Measurements from ENCODE around the gene SRL.

DNA sequence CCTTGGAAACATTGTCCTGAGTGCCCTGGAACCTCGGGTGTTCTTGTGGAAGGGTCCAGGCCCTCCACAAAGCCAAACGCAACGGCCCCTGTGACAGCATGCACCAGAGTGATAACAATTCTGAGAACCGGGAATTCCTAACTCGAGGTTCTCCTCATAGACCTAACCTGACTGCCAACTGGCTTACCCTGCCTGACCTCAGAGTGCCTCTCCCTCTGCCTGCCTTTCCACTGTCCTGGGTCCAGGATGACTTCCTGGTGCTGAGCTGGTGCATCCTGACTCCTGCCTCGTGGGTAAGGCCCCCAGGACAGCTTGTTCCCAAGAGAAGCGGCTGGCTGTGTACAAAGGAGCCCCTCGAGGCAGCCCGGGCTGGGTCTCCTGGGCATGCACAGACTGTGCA is 51.8 kb downstream of the SRL start:
- TF ChIP-seq, protein P1, sequence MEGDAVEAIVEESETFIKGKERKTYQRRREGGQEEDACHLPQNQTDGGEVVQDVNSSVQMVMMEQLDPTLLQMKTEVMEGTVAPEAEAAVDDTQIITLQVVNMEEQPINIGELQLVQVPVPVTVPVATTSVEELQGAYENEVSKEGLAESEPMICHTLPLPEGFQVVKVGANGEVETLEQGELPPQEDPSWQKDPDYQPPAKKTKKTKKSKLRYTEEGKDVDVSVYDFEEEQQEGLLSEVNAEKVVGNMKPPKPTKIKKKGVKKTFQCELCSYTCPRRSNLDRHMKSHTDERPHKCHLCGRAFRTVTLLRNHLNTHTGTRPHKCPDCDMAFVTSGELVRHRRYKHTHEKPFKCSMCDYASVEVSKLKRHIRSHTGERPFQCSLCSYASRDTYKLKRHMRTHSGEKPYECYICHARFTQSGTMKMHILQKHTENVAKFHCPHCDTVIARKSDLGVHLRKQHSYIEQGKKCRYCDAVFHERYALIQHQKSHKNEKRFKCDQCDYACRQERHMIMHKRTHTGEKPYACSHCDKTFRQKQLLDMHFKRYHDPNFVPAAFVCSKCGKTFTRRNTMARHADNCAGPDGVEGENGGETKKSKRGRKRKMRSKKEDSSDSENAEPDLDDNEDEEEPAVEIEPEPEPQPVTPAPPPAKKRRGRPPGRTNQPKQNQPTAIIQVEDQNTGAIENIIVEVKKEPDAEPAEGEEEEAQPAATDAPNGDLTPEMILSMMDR (conservative IDR thresholded peaks at IDR 0.05; ENCODE audit: low read depth, low read length): no peak
- no peak for TF ChIP-seq EZH2 (IDR thresholded peaks at IDR 0.05; ENCODE audit: low read length, unreplicated experiment)
- TF ChIP-seq EZH2phosphoT487 (IDR thresholded peaks at IDR 0.05; ENCODE audit: borderline replicate concordance, low read length): no peak

Data from PC-3 (cell line).